Activated T-cell treated with anti-CD3 and anti-CD28 coated beads, Interleukin-2, amount 50 U/mL, for 72 hours (primary cell): ENCODE measurements around the gene RHOB. TPM values are rescaled to one million over a fixed set of nuclear protein-coding genes. Genes with fewer than 3 reads are reported as not detected.

Source experiments
- ATAC-seq, 2 donors: fragments of 150-1000 bp; cut with Tn5 transposase; replicated peaks in 1 of 2; 2 replicates each; pipeline ENCODE4 v1.10.0; 2021; ENCODE audit warnings: moderate library complexity in 2 of 2, mild to moderate bottlenecking in 1 of 2
- DNase-seq, 2 donors: peaks; one replicate each; pipeline ENCODE4 v3.0.0; 2021 to 2022; ENCODE audit warnings: mixed read lengths in 1 of 2
- H3K27ac Mint-ChIP-seq: one replicate; pipeline ENCODE4 v1.8.0; 2022; ENCODE audit warnings: mild to moderate bottlenecking, moderate library complexity, mixed read lengths
- H3K27me3 Mint-ChIP-seq: one replicate; pipeline ENCODE4 v1.8.0; 2022; ENCODE audit warnings: low read depth, mixed read lengths
- H3K36me3 Mint-ChIP-seq, 2 donors: one replicate each; pipeline ENCODE4 v1.8.0; 2022; ENCODE audit warnings: mixed read lengths in 2 of 2, mild to moderate bottlenecking in 1 of 2; ENCODE audit not compliant: insufficient read depth in 2 of 2
- H3K4me1 Mint-ChIP-seq: one replicate; pipeline ENCODE4 v1.8.0; 2022; ENCODE audit warnings: low read depth, mixed read lengths
- H3K4me3 Mint-ChIP-seq, 2 donors: one replicate each; pipeline ENCODE4 v1.8.0; 2022; ENCODE audit warnings: mild to moderate bottlenecking in 2 of 2, mixed read lengths in 2 of 2, moderate library complexity in 2 of 2
- H3K9me3 Mint-ChIP-seq, 2 donors: one replicate each; pipeline ENCODE4 v1.8.0; 2022; ENCODE audit warnings: mixed read lengths in 2 of 2
- total RNA-seq, 2 donors: library from RNA; stranded (reverse); gene quantifications; one replicate each; pipeline ENCODE4 v1.2.3, GENCODE V29; 2022

Gene RHOB
- total RNA-seq, 2 donors from 2014 or later: 17.5 to 44.7 TPM

GRCh38 chr2:20496076-20496872, 49.4 kb downstream of the RHOB start:
- H3K4me3 Mint-ChIP-seq: no peak overlapping the region
- H3K4me1 Mint-ChIP-seq: no peaks in the 10 kb centered on the region
- H3K27ac Mint-ChIP-seq: no peak overlapping the region
- no peaks in the 10 kb centered on the region for H3K27me3 Mint-ChIP-seq
- DNase-seq (no peak), ATAC-seq (no peak)
- no peaks in the 10 kb centered on the region for H3K36me3 Mint-ChIP-seq
- no peaks in the 10 kb centered on the region for H3K9me3 Mint-ChIP-seq

GRCh38 chr2:20496942-20497341, 50.1 kb downstream of the RHOB start:
- no peak for DNase-seq
- Mint-ChIP-seq H3K4me1 (no peaks in the 10 kb centered on the region), H3K27me3 (no peaks in the 10 kb centered on the region), H3K4me3 (no peak overlapping the region), H3K36me3 (no peaks in the 10 kb centered on the region), H3K9me3 (no peaks in the 10 kb centered on the region), H3K27ac (no peak overlapping the region)
- ATAC-seq: no peak

Other genes starting within 250 kb of the RHOB start
- under 1 TPM; 0.16 to 0.38 TPM for gene SDC1, start 221.9 kb upstream of the RHOB start, total RNA-seq
- gene PUM2, start 96.2 kb upstream of the RHOB start, total RNA-seq: 100 to 1,000 TPM; 109 to 113 TPM
- 10 to 100 TPM; 10.7 to 11.0 TPM for gene HS1BP3, start 204.0 kb downstream of the RHOB start, total RNA-seq
- gene GDF7, start 220.1 kb downstream of the RHOB start, total RNA-seq: under 1 TPM in 1 of 2 donors, not detected in 1; 0.07 TPM